Stimulated activated CD4-positive, alpha-beta T cell treated with anti-CD3 and anti-CD28 coated beads, Interleukin-1b, Interleukin-23, amount 100 ng/mL, for 1 hour (primary cell): ENCODE data around the gene ASCC1.

Experiments used
- DNase-seq, 2 donors: peaks; one replicate each; pipeline ENCODE4 v3.0.0-alpha.2; 2020; ENCODE audit warnings: low read depth in 2 of 2

Gene ASCC1

DNA sequence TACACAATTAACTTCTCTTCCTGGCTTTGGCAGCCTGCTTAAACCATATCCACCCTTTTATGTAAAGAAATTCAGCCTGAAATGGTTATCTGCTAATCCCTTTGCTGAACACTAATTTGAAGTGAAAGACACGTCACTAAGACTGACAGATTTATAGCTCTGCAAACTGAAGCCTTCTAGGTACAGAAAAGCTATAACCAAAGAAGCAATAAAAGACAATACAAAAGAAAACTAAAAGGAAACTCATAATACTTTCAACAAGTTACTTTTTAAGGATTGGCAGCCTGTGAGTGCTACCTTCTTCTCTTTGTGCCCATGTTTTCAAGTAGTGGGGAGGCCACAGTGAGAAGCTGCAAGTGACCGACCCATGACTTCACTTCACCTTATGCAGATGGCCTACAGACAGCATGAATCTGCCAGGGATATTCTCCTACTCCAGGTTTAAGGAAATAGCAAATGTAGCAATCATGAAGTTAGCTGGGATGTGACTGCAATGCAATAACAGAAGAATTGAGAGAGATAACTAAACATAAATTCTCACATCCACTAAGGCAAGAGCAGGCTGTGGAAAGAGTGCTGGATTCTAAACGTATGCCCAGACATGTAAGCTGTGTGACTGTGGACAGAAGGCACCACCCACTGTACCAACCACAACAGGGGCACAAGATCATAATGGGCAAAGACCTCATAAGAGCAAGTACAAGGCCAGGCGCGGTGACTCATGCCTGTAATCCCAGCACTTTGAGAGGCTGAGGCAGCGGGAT, 117.1 kb downstream of the ASCC1 start:
- DNase-seq: no peak

DNA sequence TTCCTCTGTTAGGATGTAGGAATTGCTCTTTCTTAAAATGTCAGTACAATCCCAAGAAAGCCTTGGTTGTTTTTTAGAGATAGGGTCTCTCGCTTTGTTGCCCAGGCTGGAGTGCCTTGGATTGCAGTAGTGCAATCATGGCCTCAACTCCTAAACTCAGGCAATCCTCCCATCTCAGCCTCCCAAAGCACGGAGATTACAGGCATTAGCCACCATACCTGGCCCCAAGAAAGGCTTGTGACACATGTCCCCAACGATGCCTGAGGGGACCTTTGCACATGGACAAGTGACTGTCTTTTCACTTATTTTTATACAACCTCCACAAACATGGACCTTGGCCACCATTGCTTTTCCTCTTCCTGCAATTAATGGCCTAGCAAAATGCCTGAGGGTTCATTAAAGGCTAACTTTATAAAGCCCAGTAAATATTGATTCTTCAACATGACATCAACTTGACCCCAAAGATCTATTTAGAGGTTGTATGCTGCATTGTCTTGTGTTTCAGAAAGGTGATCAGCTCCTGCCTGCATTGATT, 117.7 kb downstream of the ASCC1 start:
- DNase-seq: no peak

DNA sequence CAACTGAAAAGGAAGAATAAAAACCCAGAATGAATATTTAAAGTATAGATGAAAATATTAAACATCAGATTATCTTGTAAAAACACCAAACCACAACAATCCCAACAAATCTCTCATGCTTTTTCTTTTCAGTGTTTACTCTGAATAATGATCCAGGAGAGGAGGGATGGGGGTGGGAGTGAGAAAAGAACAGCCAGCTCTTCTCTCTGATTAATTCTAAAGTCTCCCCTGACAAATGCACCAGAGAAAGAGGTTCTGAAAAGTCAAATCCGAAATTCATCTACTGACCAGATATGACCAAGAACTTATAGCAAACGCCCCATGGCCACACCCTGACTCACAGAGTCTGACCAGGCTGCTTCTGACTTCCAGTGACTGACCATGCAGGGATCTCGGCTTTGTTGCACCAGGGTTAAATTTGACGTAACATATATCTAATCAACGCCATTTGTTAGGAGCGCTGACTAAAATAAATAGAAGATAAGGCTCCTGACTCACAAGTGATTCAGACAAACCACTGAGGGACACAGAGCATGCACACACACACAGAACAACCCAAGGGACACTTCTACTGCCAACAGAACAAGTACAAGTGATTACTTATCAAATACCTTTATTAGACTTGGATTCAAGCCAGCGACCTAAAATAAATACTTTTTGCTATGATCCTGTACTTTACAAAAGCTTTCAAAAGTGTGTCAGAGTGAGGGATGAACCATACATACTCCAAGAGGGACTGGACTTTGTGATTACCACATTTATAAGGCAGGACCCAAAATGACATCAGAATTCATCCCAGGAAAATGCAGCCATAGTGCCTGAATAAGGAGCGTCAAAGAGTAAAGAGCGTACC, 118.4 kb downstream of the ASCC1 start:
- no peak for DNase-seq

DNA sequence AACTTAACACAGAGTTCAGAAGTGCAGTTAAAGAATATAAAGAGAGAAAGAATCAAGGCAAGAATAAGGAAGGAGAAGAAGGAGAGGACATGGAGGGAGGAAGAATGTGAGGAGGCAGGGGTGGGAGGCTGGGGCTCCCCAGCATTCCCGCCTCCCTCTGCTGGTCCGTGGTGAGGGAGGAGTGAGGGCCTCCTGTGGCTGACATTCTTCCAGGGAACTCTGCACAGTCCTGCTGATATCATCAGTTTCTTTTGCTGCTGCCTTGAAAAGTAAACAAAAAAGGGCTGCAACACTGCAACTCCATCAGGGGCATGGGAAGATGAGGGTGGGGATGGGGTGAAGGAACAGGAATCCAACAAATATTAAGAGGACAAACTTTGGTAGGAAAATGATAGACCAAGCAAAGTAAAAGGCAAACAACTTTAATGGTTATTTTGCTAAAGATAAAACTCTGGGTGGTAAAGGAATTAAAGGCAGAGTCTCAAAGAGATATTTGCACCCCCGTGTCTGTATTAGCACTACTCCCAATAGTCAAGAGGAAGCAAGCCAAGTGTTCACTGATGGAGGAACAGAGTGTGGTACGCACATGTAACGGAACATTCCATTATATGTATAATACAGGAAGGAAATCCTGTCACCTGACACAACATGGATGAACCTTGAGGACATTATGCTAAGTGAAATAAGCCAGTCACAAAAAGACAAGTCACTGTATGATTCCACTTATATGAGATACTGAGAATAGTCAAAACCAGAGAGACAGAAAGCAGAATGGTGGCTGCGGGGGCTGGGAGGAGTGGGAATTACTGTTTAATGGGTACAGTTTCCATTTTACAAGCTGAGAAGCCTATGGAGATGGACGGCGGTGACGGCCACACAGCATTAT, 119.7 kb downstream of the ASCC1 start:
- DNase-seq: no peak

DNA sequence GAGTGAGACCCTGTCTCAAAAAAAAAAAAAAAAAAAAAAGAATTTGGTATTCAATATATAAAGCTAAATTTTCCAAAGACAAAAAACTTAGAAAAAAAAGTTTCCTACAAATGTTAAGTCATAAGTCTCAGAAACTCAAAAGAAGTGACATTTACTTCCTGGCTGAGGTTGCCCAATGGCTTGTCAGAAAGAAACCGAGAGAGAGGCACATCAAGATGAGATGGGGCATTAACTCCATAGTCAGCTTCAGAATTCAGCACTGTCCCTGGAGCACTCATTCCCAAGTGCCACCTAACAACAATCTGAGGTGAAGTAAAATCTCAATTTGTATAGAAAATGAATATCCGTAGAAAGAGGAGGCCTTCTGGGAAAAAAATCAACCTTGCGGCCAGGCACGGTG, 120.9 kb downstream of the ASCC1 start:
- no peak for DNase-seq

DNA sequence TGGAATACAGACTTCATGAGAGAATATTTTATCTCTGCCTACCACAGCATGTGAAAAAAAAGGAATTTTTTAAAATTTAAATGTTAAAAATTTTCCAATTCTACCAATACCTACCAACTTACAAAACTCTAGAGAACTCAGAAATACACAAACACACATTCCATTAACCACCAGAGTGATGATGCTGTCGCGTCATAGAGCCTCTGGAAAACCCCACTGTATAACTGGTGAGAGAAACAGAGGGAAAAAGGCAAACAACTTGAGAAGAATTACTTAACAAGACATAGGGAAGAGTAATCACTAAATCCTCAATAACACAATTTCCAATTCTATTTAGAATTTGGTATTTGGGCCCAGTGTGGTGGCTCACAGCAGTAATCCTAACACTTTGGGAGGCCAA, 121.5 kb downstream of the ASCC1 start:
- DNase-seq: no peak

DNA sequence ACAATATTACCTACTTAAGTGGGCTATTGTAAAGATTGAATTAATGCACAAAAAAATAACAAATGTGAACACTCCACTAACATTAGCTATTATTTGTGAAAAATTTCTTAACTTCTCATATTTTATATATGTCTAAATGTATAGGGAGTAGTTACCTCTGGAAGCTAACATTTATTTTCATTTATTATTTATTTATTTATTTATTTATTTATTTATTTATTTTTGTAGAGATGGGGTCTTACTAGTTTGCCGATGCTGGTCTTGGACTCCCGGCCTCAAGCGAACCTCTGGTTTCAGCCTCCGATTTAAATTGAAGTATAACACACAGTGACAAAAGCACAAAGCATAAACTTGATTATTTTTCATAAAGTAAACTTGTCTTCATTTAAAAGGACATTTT, 122.6 kb downstream of the ASCC1 start:
- no peak for DNase-seq

DNA sequence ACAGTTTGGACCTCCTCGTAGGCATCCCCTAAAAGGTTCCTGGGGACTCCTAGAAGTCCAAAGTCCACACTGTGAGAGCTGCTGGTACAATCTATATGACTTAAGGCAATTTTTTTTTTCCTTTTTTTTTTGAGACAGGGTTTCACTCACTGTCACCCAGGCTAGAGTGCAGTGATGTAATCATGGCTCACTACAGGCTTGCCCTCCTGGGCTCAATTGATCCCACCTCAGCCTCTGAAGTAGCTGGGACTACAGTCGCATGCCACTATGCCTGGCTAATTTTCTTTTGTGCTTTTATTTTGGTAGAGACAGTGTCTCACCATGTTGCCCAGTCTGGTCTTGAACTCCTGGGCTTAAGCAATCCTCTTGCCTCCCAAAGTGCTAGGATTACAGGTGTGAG, 123.1 kb downstream of the ASCC1 start:
- no peak for DNase-seq

DNA sequence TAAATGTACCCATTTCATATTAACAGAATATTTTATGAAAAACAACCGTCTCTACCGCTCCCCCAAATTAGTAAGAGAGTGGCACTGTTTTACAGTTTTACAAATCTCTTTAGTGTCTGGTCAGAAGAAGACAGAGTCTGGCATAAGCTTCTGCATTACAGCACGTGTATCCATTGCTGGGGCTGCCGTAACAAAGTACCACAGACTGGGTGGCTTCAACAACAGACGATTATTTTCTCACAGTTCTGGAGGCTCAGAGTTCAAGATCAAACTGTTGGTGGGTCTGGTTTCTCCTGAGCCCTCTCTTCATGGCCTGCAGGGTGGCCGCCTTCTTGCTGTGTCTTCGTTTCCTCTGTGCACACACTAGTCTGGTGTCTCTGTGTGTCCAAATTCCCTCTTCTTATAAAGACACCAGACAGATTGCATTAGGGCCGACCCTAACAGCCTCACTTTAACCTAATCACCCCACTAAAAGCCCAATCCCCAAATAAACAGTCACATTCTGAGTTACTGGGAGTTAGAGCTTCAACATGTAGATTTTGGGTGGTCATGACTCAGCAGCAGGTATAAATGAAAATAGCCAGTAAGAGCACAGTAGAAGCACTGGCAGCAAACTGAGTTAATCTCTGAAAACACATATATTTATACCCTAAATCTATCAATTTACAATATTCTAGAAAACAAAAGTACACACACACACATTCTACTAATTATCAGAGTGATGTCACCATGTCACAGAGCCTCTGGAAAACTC, 123.7 kb downstream of the ASCC1 start:
- no peak for DNase-seq

DNA sequence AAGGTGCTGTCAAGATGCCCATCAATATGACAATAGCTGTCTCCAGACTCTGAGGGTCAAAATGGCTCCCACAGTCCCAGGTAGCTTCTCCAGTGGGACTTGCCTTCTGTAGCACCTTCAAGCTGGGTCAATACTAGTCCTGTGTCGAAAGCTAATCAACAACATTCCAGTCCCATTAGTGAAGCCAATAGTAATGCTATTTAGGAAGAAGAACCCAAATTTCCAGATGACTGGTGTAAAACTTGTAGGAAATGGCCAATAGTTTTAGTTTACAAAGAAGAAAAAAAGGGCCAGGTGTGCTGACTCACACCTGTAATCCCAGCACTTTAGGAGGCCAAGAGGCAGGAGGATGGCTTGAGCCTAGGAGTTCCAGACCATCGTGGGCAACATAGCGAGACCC, 125.8 kb downstream of the ASCC1 start:
- no peak for DNase-seq

DNA sequence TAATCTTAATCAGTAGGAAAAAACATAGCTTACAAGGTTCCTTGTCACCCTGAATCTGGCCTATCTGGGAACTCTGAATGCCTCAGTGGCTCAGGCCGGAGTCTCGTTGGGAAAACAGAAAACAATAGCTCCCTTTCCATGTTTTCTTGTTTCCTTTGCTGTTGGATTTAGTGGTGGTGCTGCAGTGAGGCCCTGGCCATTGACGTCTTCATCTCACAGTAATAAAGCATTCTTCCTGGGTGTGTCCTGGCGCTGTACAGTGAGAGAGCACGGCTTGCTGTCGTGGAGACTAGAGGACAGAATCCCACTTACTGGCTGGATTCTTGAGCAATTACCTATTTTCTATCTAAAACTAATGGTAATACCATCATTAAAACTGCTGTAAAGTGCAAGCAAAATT, 126.5 kb downstream of the ASCC1 start:
- DNase-seq: no peak

DNA sequence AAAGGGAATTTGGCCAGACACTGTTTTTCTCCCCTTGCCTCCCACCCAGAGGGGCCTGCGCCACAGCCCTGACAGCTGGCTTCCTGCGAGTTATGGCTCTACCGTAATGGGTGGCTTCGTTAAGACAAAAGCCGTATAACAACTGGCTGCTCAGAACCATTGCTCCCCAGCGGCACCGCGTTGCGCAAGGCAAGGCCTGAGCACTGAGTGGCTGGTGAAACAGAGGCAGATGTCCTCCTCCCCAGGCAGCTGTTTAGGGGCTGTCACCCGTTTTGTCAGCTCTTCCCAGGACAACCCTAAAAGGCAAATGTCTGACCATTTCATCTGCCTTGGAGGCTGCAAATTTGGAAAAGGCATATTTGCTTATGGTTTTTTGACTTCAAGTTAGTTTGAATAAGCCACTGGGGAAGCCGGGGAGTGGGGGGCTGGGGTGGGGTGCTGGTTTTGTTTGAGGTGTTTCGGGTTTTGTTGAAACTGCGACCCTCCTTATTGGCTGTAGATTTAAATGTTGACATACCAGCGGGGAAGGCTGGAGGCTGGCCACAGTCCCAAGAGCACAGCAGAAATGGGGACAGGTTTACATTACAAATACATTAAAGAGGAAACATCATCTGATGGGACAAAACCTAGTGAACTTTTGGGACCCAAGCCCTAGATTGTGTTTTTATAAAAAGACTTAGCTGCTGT, 127.0 kb downstream of the ASCC1 start:
- DNase-seq: peak in 1 of 2 donors; percentile 32

DNA sequence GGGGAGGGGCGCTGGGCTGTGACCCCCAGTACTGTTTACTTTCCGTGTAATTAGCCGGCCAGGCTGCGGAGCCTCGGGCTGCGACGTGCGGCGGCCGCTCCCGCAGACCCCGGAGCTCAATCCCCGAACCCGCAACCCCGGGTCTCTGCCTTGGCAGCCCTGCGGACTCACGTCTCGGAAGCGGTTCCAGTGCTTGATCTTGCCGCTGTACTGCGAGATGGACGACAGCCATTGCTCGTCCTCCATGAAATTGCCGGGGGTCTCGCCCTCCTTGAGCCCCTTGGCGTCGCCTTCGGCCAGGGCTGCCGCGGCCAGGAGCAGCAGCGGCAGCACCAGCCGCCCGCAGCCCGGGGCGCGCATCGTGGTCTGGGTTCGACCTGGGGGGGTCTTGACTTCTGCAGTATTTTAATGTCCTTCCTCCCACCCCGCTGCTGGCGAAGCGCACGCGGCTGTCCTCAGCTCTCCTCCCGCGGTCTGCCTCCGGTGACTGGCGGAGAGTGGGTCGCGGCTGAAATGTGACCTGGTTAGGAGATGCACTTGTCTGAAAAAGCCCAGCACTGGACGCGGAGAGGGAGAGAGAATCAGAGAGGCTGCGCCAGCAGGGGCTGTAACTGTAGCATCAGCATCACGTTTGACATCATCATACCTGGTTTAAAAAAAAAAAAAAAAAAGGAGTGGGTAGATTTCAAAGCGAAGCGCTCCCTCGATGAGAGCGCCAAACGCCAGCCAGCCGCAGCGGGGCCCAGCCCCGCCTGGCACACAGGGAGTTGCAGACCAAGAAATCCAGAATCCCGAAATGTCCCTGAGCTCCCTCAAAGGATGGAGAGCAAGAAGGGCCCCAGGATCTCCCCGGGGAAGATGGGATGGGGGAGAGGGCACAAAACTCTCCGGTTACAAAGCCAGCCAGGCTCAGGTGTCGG, 127.8 kb downstream of the ASCC1 start, which contains the start of gene SPOCK2:
SPOCK2 (minus strand) TSS at position 583 of the 920 bp plus-strand sequence; CDS start at position 360, 223 bp downstream.
- DNase-seq: peak in 1 of 2 donors; percentile 43

DNA sequence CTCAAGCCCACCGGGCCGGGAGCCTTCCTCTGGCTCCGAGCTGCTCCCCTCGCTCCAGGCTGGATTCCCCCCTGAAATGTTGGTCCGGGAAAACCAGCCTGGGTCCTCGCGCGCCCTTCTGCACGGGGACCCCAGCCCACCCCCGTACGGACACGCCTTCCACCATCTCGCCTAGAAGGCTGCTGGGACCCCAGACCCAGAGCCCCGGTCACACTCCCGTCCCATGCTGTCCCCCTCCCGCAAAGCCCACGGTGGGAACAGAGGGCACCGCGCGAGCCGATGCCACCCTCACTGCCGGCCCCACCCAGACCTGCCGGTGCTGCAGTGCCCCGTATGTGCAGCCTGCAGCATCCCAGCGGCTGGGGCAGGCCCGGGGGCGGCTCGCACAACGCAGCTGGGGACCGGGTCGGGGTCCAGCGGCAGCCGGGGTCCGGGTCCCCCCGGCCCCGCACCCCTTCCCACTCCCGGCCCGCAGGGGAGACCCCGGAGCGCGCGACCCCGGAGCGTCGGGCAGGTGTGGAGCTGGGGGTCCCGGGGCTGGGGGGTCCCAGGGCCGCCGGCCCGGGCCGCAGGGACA, 128.6 kb downstream of the ASCC1 start:
- no peak for DNase-seq

DNA sequence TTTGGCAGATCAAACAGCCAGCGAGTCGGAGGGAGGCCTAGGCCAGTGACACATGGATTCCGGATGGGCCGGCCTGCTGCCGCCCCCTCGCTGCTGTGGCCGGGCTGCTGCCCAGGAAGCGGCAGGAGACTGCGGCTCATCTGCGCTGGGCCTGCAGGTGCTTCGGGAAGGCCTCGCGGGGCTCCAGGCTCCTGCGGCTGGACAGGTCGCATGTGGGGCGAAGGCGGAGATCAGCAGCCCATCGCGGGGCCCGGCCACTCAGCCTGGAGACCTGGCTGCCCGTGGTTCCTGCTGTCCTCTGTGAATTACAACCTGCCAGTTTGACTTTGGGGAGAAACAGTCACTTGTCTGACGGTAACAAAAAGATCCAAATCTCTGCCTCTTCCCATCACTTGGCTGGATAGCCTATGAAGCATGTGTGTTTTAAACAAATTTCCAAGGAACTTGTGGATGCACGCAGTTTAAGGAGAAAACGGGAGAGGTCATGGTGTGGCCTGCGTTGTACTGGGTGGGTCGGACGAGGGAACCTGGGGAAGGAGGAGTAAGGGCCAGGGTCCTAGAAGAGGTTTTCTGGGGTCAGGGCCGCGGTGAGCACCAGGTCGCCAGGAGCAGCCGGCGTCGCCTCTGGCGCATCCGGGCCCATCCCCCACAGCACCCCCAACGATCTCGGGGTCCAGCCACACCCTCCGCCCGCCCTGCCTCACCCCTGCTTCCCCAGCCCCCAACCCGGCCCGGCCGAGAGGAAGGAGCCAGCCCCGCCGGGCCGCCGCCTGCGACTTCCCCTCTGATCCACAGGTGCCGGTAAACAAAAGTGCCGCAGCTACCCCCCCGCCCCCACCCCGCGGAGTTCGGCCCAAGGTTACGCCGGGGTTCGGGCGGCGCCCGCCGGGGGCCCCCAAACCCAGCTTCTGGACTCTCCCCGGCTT, 129.3 kb downstream of the ASCC1 start:
- DNase-seq: peak; percentile 35 to 47

DNA sequence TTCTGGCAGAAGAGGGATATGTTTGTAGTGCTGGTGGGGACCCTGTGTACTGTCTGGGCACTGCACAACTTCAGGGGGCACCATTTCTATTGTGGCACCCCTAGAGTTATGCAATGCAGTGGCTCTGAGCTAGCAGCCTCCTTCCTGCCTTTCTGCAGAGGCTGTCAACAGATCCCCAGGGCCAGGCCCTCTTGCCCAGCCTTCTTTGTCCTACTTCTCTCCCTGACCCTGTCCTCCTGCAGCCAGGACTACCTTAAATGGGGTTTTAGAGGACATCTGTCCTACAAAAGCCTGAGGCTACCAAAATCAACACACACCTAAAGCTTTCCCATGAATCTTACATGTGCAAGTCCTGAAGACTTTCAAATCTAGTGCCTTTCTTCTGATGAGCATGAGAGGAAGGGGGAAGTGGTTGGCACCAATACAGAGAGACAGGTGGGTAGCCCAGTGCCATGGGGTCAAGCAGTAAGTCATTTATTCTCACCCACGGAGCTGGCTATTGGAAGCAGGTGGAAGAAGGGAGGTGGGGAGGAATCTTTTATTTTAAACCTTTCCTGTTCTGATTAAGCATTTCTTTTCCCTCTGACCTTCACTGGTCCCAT, 130.1 kb downstream of the ASCC1 start:
- DNase-seq: no peak

DNA sequence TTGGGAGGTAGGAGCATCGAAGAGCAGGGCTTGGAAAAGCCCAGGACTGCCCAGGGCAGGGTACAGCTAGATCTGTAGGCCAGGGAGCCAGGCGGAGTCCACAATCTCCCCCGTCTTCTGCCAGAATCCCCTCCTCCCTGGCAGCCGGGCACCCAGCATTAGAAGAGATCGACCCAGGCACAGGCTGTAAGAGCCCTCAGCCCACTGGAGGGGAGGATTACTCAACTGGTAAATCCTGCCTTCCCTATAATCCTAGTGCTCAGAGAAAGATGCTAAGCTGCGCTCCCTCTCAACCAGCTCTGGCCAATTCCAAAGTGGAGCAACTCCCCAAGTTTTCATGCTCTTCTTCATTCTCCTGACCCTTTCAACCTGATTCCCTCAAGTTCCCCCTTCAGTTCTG, 130.9 kb downstream of the ASCC1 start:
- no peak for DNase-seq
